HFFc6 (cell line): ENCODE data around the gene HTR1E. TPM values are rescaled to one million over a fixed set of nuclear protein-coding genes. Genes with fewer than 3 reads are reported as not detected.

Experiments used
- DNase-seq: peaks from one replicate; pipeline ENCODE4 v3.0.0-alpha.2; 2018
- H3K27ac Mint-ChIP-seq: 2 replicates; pipeline ENCODE4 v1.8.0; 2020; ENCODE audit warnings: mild to moderate bottlenecking, mixed read lengths
- H3K27me3 Mint-ChIP-seq: 2 replicates; pipeline ENCODE4 v1.8.0; 2021; ENCODE audit warnings: mild to moderate bottlenecking, moderate library complexity, mixed read lengths; ENCODE audit not compliant: insufficient read depth
- H3K36me3 Mint-ChIP-seq: 2 replicates; pipeline ENCODE4 v1.8.0; 2021; ENCODE audit warnings: low read depth, mixed read lengths
- H3K4me1 Mint-ChIP-seq: 2 replicates; pipeline ENCODE4 v1.8.0; 2020; ENCODE audit warnings: low read depth, mixed read lengths
- H3K4me3 Mint-ChIP-seq: 2 replicates; pipeline ENCODE4 v1.8.0; 2020; ENCODE audit warnings: mild to moderate bottlenecking, moderate library complexity, mixed read lengths
- H3K9me3 Mint-ChIP-seq: 2 replicates; pipeline ENCODE4 v1.8.0; 2020; ENCODE audit warnings: mild to moderate bottlenecking, mixed read lengths
- CTCF ChIP-seq: fragments of 200-600 bp; sonication (generic); IDR thresholded peaks from 2 replicates; pipeline ENCODE4 v1.5.0; 2021; ENCODE audit warnings: antibody characterized with exemption, mild to moderate bottlenecking
- total RNA-seq, 6 experiments: library from RNA; stranded (reverse); fragmentation: NEBNext Ultra II Directional; extraction: Animal tissue kit (Norgen Biotek cat#: 25700); gene quantifications; 2 replicates in 1 of 6; 3 replicates in 5 of 6; pipeline ENCODE4 v1.2.3, GENCODE V29; 2021

HTR1E gene
- total RNA-seq, 6 experiments from 2014 or later = not detected

- Mint-ChIP-seq H3K27ac (no peak overlapping the region), H3K36me3 (no peaks in the 10 kb centered on the region), H3K9me3 (no peaks in the 10 kb centered on the region), H3K4me3 (no peak overlapping the region), H3K4me1 (no peaks in the 10 kb centered on the region), H3K27me3 (peaks cover 7% of the 10 kb centered on the region)
- DNase-seq = no peak
- no peak for TF ChIP-seq CTCF
These were observed 116.0 kb downstream of the HTR1E start for GRCh38 chr6:87053312-87053711.

DNA sequence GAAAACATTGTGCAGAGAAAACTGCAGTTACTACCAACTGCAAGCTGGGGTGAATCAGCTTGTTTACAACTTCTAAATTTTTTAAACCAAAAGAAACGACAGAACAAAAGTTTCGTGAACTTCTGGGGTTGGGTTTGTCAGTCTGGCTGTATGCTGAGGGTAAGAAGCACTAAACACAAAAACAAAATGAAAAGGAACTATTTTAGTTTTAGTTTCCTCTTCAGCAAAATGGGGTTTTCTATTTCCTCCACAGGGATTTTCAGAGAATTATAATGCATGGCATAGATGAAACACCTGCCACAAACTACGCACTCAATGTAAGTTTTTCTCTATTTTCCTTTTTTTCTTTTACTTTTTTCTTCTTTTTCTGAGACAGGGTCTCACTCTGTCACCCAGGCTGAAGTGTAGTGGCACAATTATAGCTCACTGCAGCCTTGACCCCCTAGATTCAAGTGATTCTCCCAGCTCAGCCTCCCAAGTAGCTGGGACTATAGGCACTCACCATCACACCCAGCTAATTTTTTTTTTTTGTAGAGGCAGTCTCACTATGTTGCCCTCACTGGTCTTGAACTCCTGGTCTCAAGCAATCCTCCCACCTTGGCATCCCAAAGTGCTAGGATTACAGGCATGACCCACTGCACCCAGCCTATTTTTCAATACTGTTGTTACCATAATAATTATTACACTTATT is 117.0 kb downstream of the HTR1E start:
- TF ChIP-seq CTCF = no peak
- H3K27ac Mint-ChIP-seq = no peak overlapping the region
- peaks cover 7% of the 10 kb centered on the region for H3K27me3 Mint-ChIP-seq
- H3K36me3 Mint-ChIP-seq = no peaks in the 10 kb centered on the region
- no peak overlapping the region for H3K4me3 Mint-ChIP-seq
- no peak for DNase-seq
- no peaks in the 10 kb centered on the region for H3K4me1 Mint-ChIP-seq
- H3K9me3 Mint-ChIP-seq = no peaks in the 10 kb centered on the region

DNA sequence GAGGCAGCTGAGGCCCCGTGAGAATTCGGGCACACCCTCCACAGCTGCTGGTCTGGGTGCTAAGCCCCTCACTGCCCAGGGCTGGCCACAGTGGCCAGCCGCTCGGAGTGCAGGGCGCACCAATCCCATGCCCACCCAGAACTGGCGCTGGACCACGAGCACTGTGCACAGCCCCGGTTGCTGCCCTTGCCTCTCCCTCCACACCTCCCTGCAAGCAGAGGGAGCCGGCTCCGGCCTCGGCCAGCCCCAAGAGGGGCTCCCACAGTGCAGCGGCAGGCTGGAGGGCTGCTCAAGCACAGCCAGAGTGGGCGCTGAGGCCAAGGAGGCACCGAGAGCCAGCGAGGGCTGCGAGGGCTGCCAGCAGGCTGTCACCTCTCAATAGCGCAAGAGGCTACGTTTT is 122.6 kb downstream of the HTR1E start:
- H3K9me3 Mint-ChIP-seq = no peaks in the 10 kb centered on the region
- no peak overlapping the region for H3K4me3 Mint-ChIP-seq
- no peak for TF ChIP-seq CTCF
- no peak overlapping the region for H3K27ac Mint-ChIP-seq
- H3K36me3 Mint-ChIP-seq = no peaks in the 10 kb centered on the region
- peaks cover 4% of the 10 kb centered on the region; the same call in 1 of the 2 replicates for H3K4me1 Mint-ChIP-seq
- peaks cover 15% of the 10 kb centered on the region for H3K27me3 Mint-ChIP-seq
- DNase-seq = no peak

GRCh38 chr6:87065117-87065516 is 127.8 kb downstream of the HTR1E start:
- no peak overlapping the region for H3K4me3 Mint-ChIP-seq
- H3K27ac Mint-ChIP-seq = no peak overlapping the region
- no peak for TF ChIP-seq CTCF
- DNase-seq = no peak
- no peaks in the 10 kb centered on the region for H3K36me3 Mint-ChIP-seq
- peaks cover 12% of the 10 kb centered on the region for H3K27me3 Mint-ChIP-seq
- H3K9me3 Mint-ChIP-seq = no peaks in the 10 kb centered on the region
- H3K4me1 Mint-ChIP-seq = peaks cover 17% of the 10 kb centered on the region

Other genes with a start within 250 kb of the HTR1E start
- gene CGA, start 157.6 kb downstream of the HTR1E start, total RNA-seq = 1 to 10 TPM in 5 of 6 experiments, under 1 TPM in 1; 0.78 to 1.5 (median 1.1) TPM
- 10 to 100 TPM; 18.5 to 22.4 (median 19.0) TPM for gene ZNF292, start 218.0 kb downstream of the HTR1E start, total RNA-seq